22Rv1 (cell line): ENCODE data around the gene STIM1.
"Not testable (repeated sequence)": the region's sequence is repeated elsewhere in the genome, so short reads cannot be mapped to it uniquely, and the experiment has no call there.

Source experiments
- H3K27ac ChIP-seq: fragments of 450-650 bp; 2 replicates; pipeline ENCODE4 v1.5.1; 2017
- CTCF ChIP-seq: fragments of 450-650 bp; IDR thresholded peaks from 2 replicates; pipeline ENCODE4 v1.5.1; 2017; ENCODE audit warnings: mild to moderate bottlenecking
- ZFX ChIP-seq: fragments of 450-650 bp; IDR thresholded peaks from 2 replicates; pipeline ENCODE4 v1.6.1; 2017; ENCODE audit warnings: antibody characterized with exemption, borderline replicate concordance

The STIM1 gene

GRCh38 chr11:4044976-4045646 is 189.6 kb downstream of the STIM1 start:
- TF ChIP-seq ZFX (no peak), CTCF (no peak)
- no peak overlapping the region for H3K27ac ChIP-seq

GRCh38 chr11:4048340-4048739 is 192.9 kb downstream of the STIM1 start:
- H3K27ac ChIP-seq, result no peak overlapping the region
- no peak for TF ChIP-seq ZFX
- TF ChIP-seq CTCF, result no peak

GRCh38 chr11:4049006-4049405 is 193.5 kb downstream of the STIM1 start:
- H3K27ac ChIP-seq, result no peak overlapping the region
- no peak for TF ChIP-seq ZFX
- TF ChIP-seq CTCF, result no peak

DNA sequence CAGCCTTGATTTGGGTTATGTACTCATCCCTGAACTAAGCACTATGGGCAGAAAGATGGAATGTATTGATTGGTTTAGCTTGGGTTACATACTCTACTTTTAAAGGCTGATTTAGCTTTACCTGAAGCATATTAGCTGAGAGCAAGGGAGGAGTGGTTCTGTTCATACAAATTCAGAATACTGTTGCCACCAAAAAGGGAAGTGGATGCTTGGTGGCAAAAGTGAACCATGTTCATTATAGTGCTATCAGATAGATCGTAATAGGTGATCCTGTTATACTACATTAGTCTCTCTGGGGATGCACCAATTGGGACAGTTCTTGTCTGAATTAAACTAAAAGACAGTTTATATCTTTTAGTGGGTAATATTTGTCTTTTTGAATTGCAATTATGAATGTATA is 194.7 kb downstream of the STIM1 start:
- TF ChIP-seq CTCF (no peak), ZFX (no peak)
- no peak overlapping the region for H3K27ac ChIP-seq

GRCh38 chr11:4053200-4053599 is 197.7 kb downstream of the STIM1 start:
- H3K27ac ChIP-seq, result not testable (repeated sequence)

GRCh38 chr11:4054643-4055042 is 199.2 kb downstream of the STIM1 start:
- TF ChIP-seq ZFX (no peak), CTCF (no peak)
- no peak overlapping the region for H3K27ac ChIP-seq

- H3K27ac ChIP-seq, result no peak overlapping the region
- TF ChIP-seq ZFX (no peak), CTCF (no peak)
Observed at GRCh38 chr11:4059424-4059823, 204.0 kb downstream of the STIM1 start.
